Panc1 (cell line): ENCODE data around the gene ALG13. TPM values are rescaled to one million over a fixed set of nuclear protein-coding genes. Genes with fewer than 3 reads are reported as not detected.

Source experiments
- ATAC-seq: fragments of 200-7000 bp; cut with Tn5 transposase; 2 replicates; pipeline ENCODE4 v1.9.1; 2020; ENCODE audit warnings: mild to moderate bottlenecking, moderate library complexity
- BruUV-seq: library from RNA; stranded (reverse); fragments of 400-500 nt; replicated peaks from 2 replicates; lab custom pipeline; 2021; lab: Mats Ljungman, UMichigan
- CTCF ChIA-PET: fragments of 300-600 bp; sonication (Branson Sonifier 250); formaldehyde crosslinking; loops from one replicate; lab custom pipeline; 2022; ENCODE audit warnings: antibody characterized with exemption; lab: Charles Lee
- POLR2A ChIA-PET: fragments of 300-600 bp; sonication (Branson Sonifier 250); formaldehyde crosslinking; loops from one replicate; lab custom pipeline; 2022; ENCODE audit warnings: antibody characterized with exemption; lab: Charles Lee
- DNase-seq: peaks from one replicate; pipeline ENCODE4 v3.0.0-alpha.2; 2010; ENCODE audit warnings: low read depth, low spot score
- H3K27ac ChIP-seq: 2 replicates; pipeline ENCODE4 v1.5.1; 2011; ENCODE audit warnings: mild to moderate bottlenecking, low read length, inconsistent platforms
- H3K27me3 ChIP-seq: fragments of 200-500 bp; sonication (Bioruptor generic); 2 replicates; pipeline ENCODE4 v1.6.0; 2014; ENCODE audit warnings: low read length, inconsistent platforms; ENCODE audit not compliant: control insufficient read depth, insufficient read depth
- H3K36me3 ChIP-seq: fragments of 200-500 bp; sonication (Bioruptor generic); 2 replicates; pipeline ENCODE4 v1.5.1; 2014; ENCODE audit warnings: inconsistent platforms, mild to moderate bottlenecking, low read length, moderate library complexity; ENCODE audit not compliant: control insufficient read depth, insufficient read depth
- H3K4me1 ChIP-seq: 2 replicates; pipeline ENCODE4 v1.5.1; 2011; ENCODE audit warnings: inconsistent platforms, mild to moderate bottlenecking, low read length, moderate library complexity; ENCODE audit not compliant: control insufficient read depth, insufficient read depth
- H3K4me3 ChIP-seq, 2 experiments: 2 replicates each; pipeline ENCODE4 v1.5.1; 2011 to 2012; ENCODE audit warnings: low read depth in 2 of 2, low read length in 2 of 2, mild to moderate bottlenecking in 2 of 2, inconsistent platforms in 1 of 2, moderate library complexity in 1 of 2
- H3K9me3 ChIP-seq: fragments of 200-500 bp; sonication (Bioruptor generic); 2 replicates; pipeline ENCODE4 v1.5.1; 2014; ENCODE audit warnings: low read depth, mild to moderate bottlenecking, inconsistent platforms, low read length, moderate library complexity; ENCODE audit not compliant: control insufficient read depth, insufficient read depth
- CTCF ChIP-seq: fragments of 450-650 bp; IDR thresholded peaks from 2 replicates; pipeline ENCODE4 v1.5.1; 2017; ENCODE audit warnings: mild to moderate bottlenecking
- POLR2AphosphoS5 ChIP-seq: IDR thresholded peaks from 2 replicates; pipeline ENCODE4 v1.6.1; 2012; ENCODE audit warnings: mild to moderate bottlenecking, low read depth, low read length, moderate library complexity
- REST ChIP-seq, 2 experiments: IDR thresholded peaks; 2 replicates each; pipeline ENCODE4 v1.6.1; 2011 to 2012; ENCODE audit warnings: low read depth in 2 of 2, control low read depth in 1 of 2, low read length in 1 of 2, mild to moderate bottlenecking in 1 of 2, moderate library complexity in 1 of 2; ENCODE audit not compliant: insufficient read depth in 1 of 2
- SIN3A ChIP-seq: IDR thresholded peaks from 2 replicates; pipeline ENCODE4 v1.6.1; 2012; ENCODE audit warnings: low read depth, mild to moderate bottlenecking, low read length, moderate library complexity, borderline replicate concordance; ENCODE audit not compliant: insufficient read depth
- TCF7L2 ChIP-seq: IDR thresholded peaks from 2 replicates; pipeline ENCODE4 v1.6.1; 2011; ENCODE audit warnings: mild to moderate bottlenecking, low read depth, low read length, inconsistent platforms
- in situ Hi-C: cut with HindIII; loops from 2 replicates; pipeline ENCODE4 v1.10.0; 2016; ENCODE audit warnings: low sequenced_read_pairs, low pct_unique_long_range_greater_than_20kb
- intact Hi-C: fragments of 100-400 bp; cut with micrococcal nuclease; formaldehyde crosslinking; loops from one replicate; pipeline ENCODE4 v1.10.0; 2022; ENCODE audit not compliant: unreplicated experiment
- total RNA-seq: library from RNA; stranded (reverse); gene quantifications from one replicate; pipeline ENCODE4 v1.2.1, GENCODE V29; 2021; ENCODE audit not compliant: unreplicated experiment

Gene ALG13
- total RNA-seq, 1 experiment from 2014 or later: 50.0 TPM

DNA sequence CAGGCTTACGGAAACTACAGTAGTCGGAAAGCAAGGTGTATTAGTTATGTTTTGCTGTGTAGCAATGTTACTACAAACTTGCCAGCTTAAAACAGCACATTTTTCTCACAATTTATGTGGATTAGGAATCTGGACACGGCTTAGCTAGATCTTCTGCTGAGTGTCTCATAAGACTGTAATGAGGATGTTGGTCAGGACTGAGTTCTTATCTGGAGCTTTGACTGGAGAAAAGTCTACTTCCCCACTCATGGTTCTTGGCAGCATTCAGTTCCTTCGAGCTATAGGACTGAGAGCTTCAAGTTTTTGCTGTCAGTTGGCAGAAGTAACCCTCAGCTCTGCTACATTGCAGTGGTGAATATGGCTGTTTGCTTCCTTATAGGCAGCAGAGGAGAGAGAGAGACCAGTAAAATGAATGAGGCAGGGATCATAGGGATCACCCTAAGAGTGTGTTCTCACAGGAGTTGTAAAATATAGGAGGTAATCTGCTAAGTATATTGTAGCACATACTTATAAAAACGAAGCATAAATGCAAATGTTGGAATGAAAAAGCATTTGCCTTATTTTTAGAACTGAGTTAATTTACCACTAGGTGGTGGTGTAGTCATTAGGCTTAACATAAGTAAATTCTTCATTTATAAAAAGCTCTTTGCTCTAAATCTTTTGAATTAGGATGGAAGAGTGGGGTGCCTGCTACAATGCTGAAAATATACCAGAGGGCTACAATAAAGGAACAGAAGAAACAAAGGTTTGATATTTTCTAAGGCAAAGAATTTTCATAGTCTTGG, 38.6 kb downstream of the ALG13 start:
- CTCF ChIA-PET: no interaction called here
- DNase-seq (no peak), ATAC-seq (no peak)
- H3K4me3 ChIP-seq: no peak overlapping the region
- H3K27ac ChIP-seq: no peak overlapping the region
- in situ Hi-C loops: no loop called here
- BruUV-seq: no TSS peak
- intact Hi-C loops: loop anchor here (2.0 kb wide), 1 partner anchor 325 kb away; no protein-coding TSS in a partner anchor
- no peaks in the 10 kb centered on the region for H3K9me3 ChIP-seq
- POLR2A ChIA-PET: no interaction called here
- no peaks in the 10 kb centered on the region for H3K4me1 ChIP-seq
- H3K36me3 ChIP-seq: peaks cover 2% of the 10 kb centered on the region; the same call in 1 of the 2 replicates
- H3K27me3 ChIP-seq: no peaks in the 10 kb centered on the region
- TF ChIP-seq POLR2AphosphoS5 (no peak), REST (IDR thresholded peaks at IDR 0.05; ENCODE audit: insufficient read depth in 1 of 2, low read depth in 2 of 2, low read length in 1 of 2) (no peak), SIN3A (no peak), TCF7L2 (no peak), CTCF (peak; percentile 57; the same call in 1 of the 2 replicates)

DNA sequence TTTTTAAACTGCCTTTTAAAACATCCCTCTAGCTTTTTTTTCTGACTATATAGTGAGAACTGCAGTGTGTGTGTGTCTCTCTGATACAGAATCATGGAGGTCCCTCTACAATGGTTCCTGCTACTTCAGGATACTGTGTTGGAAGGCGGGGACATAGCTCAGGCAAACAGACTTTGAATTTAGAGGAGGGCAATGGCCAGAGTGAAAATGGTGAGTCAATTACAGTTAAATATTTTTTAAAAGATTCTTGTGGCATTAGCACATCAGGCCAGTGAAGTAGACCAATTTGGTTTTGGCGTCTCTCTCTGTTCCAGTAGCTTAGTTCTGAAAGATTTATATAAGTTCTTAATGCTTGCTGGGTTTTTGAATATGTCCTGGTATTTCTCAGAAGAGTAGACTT, 47.1 kb downstream of the ALG13 start:
- no peak for TF ChIP-seq CTCF
- no peak for TF ChIP-seq POLR2AphosphoS5
- no peak for TF ChIP-seq SIN3A
- no peak for TF ChIP-seq TCF7L2
- TF ChIP-seq REST (IDR thresholded peaks at IDR 0.05; ENCODE audit: insufficient read depth in 1 of 2, low read depth in 2 of 2, low read length in 1 of 2): no peak
- Histone ChIP-seq H3K4me3 (no peak overlapping the region), H3K27ac (no peak overlapping the region), H3K27me3 (no peaks in the 10 kb centered on the region), H3K4me1 (no peaks in the 10 kb centered on the region), H3K36me3 (0 out of 2 replicates have a peak, but pooled peaks cover 2% of the 10 kb centered on the region), H3K9me3 (no peaks in the 10 kb centered on the region)
- ATAC-seq: no peak
- intact Hi-C loops (no loop called here), in situ Hi-C loops (no loop called here)
- DNase-seq: no peak
- ChIA-PET CTCF (no interaction called here), POLR2A (no interaction called here)
- no TSS peak for BruUV-seq
